ENCODE results near the gene BRSK2. TPM values are rescaled to one million over a fixed set of nuclear protein-coding genes. Genes with fewer than 3 reads are reported as not detected.

BRSK2 gene
- total and polyA plus RNA-seq, 2 donors from 2014 or later = 0.43 to 1.2 TPM

DNA sequence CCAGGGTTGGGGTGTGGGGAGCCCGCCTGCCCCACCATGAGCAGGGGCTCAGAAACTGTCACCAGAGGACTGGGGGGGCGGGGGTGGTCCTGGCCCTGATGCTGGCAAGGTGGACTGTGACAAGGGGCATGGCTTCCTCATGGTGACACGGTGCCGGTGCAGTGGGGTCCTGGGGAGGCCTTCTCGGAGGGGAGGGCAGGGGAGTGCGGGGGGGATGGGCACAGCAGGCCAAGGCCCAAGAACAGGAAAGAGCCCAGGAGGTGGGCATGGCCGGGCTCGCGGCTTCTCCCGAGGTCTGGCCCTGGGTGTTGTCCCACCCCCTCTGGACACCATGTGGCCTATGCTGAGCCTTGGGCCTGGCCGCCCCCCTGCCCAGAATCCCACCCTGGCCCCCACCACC lies 49.6 kb downstream of the BRSK2 start:
- Histone ChIP-seq H3K4me3 (ENCODE audit: low read length in 3 of 3) (no peak overlapping the region), H3K27ac (ENCODE audit: low read depth in 2 of 2, low read length in 2 of 2) (no peak overlapping the region), H3K36me3 (ENCODE audit: control insufficient read depth in 2 of 3, insufficient read depth in 3 of 3, low read length in 3 of 3) (no peaks in the 10 kb centered on the region), H3K4me1 (ENCODE audit: control insufficient read depth in 2 of 3, insufficient read depth in 2 of 3, low read depth in 1 of 3, low read length in 3 of 3) (peaks cover 0 to 2% (median 0%) of the 10 kb centered on the region in 3 donors), H3K27me3 (ENCODE audit: control insufficient read depth, insufficient read depth, low read length) (no peaks in the 10 kb centered on the region), H3K9ac (ENCODE audit: low read length in 3 of 3) (no peak overlapping the region), H3K9me3 (ENCODE audit: control insufficient read depth in 2 of 3, insufficient read depth in 1 of 3, low read length in 3 of 3) (no peaks in the 10 kb centered on the region)
- TF ChIP-seq, protein P1, sequence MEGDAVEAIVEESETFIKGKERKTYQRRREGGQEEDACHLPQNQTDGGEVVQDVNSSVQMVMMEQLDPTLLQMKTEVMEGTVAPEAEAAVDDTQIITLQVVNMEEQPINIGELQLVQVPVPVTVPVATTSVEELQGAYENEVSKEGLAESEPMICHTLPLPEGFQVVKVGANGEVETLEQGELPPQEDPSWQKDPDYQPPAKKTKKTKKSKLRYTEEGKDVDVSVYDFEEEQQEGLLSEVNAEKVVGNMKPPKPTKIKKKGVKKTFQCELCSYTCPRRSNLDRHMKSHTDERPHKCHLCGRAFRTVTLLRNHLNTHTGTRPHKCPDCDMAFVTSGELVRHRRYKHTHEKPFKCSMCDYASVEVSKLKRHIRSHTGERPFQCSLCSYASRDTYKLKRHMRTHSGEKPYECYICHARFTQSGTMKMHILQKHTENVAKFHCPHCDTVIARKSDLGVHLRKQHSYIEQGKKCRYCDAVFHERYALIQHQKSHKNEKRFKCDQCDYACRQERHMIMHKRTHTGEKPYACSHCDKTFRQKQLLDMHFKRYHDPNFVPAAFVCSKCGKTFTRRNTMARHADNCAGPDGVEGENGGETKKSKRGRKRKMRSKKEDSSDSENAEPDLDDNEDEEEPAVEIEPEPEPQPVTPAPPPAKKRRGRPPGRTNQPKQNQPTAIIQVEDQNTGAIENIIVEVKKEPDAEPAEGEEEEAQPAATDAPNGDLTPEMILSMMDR (IDR thresholded peaks at IDR 0.05; ENCODE audit: borderline replicate concordance, extremely low read depth, insufficient read depth) = no peak
- intact Hi-C loops (cut with DNase I) = no loop called here
- no peak for DNase-seq
- no peak for FAIRE-seq

DNA sequence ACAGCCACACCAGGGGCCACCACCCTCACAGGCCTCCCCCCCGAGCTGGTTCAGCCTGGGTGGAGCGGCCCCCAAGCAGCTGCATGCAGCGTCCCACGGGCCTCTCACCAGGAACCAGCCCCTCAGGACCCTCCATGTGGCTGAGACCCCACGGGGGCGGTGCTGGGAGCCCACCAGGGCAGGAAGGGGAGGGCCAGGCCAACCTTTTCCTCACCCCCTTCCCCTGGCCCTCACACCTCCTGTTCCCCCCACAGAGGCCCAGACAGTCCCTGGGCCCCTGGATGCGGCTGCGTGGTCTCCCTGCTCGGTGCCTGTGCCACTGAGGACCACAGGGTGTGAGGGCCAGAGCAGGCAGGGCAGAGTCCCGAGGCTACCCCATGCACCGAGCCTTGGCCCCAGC lies 50.3 kb downstream of the BRSK2 start:
- no peak for DNase-seq
- Histone ChIP-seq H3K9me3 (ENCODE audit: control insufficient read depth in 2 of 3, insufficient read depth in 1 of 3, low read length in 3 of 3) (no peaks in the 10 kb centered on the region), H3K27ac (ENCODE audit: low read depth in 2 of 2, low read length in 2 of 2) (no peak overlapping the region), H3K27me3 (ENCODE audit: control insufficient read depth, insufficient read depth, low read length) (no peaks in the 10 kb centered on the region), H3K4me1 (ENCODE audit: control insufficient read depth in 2 of 3, insufficient read depth in 2 of 3, low read depth in 1 of 3, low read length in 3 of 3) (peaks cover 0 to 2% (median 0%) of the 10 kb centered on the region in 3 donors), H3K9ac (ENCODE audit: low read length in 3 of 3) (no peak overlapping the region), H3K36me3 (ENCODE audit: control insufficient read depth in 2 of 3, insufficient read depth in 3 of 3, low read length in 3 of 3) (no peaks in the 10 kb centered on the region), H3K4me3 (ENCODE audit: low read length in 3 of 3) (no peak overlapping the region)
- no peak for FAIRE-seq
- intact Hi-C loops (cut with DNase I) = no loop called here
- TF ChIP-seq, protein P1 (IDR thresholded peaks at IDR 0.05; ENCODE audit: borderline replicate concordance, extremely low read depth, insufficient read depth) = no peak

DNA sequence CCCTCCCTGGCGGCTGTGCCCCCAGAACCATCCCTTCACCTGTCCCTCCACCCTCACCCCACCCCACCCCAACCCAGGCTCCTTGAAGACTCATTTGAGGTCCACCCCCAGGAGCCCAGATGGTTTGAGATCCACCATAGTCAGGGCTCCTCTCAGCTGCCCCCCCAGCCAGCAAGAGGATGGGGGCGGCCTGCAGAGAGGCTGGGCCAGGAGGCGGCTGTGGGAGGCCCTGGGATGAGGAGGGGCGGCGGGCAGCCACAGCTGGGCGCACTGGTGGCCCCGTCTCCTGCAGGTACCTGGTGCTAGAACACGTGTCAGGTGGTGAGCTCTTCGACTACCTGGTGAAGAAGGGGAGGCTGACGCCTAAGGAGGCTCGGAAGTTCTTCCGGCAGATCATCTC lies 50.8 kb downstream of the BRSK2 start:
- peaks cover 0 to 2% (median 0%) of the 10 kb centered on the region in 3 donors for H3K4me1 ChIP-seq (ENCODE audit: control insufficient read depth in 2 of 3, insufficient read depth in 2 of 3, low read depth in 1 of 3, low read length in 3 of 3)
- no peak overlapping the region for H3K27ac ChIP-seq (ENCODE audit: low read depth in 2 of 2, low read length in 2 of 2)
- no peaks in the 10 kb centered on the region for H3K27me3 ChIP-seq (ENCODE audit: control insufficient read depth, insufficient read depth, low read length)
- H3K36me3 ChIP-seq (ENCODE audit: control insufficient read depth in 2 of 3, insufficient read depth in 3 of 3, low read length in 3 of 3) = no peaks in the 10 kb centered on the region
- no peak overlapping the region for H3K4me3 ChIP-seq (ENCODE audit: low read length in 3 of 3)
- no peak overlapping the region for H3K9ac ChIP-seq (ENCODE audit: low read length in 3 of 3)
- no peaks in the 10 kb centered on the region for H3K9me3 ChIP-seq (ENCODE audit: control insufficient read depth in 2 of 3, insufficient read depth in 1 of 3, low read length in 3 of 3)
- DNase-seq (no peak), FAIRE-seq (no peak)
- TF ChIP-seq, protein P1 (IDR thresholded peaks at IDR 0.05; ENCODE audit: borderline replicate concordance, extremely low read depth, insufficient read depth) = no peak
- intact Hi-C loops (cut with DNase I) = no loop called here

DNA sequence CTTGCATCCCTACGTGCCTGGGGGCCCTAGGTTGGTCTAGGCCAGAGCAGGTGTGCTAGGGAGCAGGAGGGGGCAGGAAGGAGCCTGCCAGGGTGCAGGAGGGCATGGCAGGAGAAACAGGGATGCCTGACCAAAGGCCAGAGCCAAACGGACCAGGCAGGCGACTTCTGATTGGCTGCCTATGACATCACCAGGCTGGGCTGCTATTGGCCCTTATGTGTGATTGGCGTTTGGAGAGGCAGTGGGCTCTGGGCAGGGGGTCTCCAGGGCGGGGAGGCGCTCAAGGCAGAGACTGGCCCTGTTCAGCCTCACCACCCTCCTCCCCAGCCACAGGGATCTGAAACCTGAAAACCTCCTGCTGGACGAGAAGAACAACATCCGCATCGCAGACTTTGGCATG lies 52.4 kb downstream of the BRSK2 start:
- Histone ChIP-seq H3K9ac (ENCODE audit: low read length in 3 of 3) (no peak overlapping the region), H3K4me1 (ENCODE audit: control insufficient read depth in 2 of 3, insufficient read depth in 2 of 3, low read depth in 1 of 3, low read length in 3 of 3) (no peaks in the 10 kb centered on the region), H3K27ac (ENCODE audit: low read depth in 2 of 2, low read length in 2 of 2) (no peak overlapping the region), H3K36me3 (ENCODE audit: control insufficient read depth in 2 of 3, insufficient read depth in 3 of 3, low read length in 3 of 3) (no peaks in the 10 kb centered on the region), H3K4me3 (ENCODE audit: low read length in 3 of 3) (no peak overlapping the region), H3K9me3 (ENCODE audit: control insufficient read depth in 2 of 3, insufficient read depth in 1 of 3, low read length in 3 of 3) (no peaks in the 10 kb centered on the region), H3K27me3 (ENCODE audit: control insufficient read depth, insufficient read depth, low read length) (no peaks in the 10 kb centered on the region)
- DNase-seq (peak in 1 of 5 donors; percentile 63), FAIRE-seq (no peak)
- intact Hi-C loops (cut with DNase I) = no loop called here
- TF ChIP-seq, protein P1 (IDR thresholded peaks at IDR 0.05; ENCODE audit: borderline replicate concordance, extremely low read depth, insufficient read depth) = no peak
